GM19023 (cell line): Measurements from ENCODE around the gene CSTA.
A peak's percentile ranks its signal among the peaks of the same experiment; 100 is the strongest.

Experiments
- ATAC-seq: cut with Tn5 transposase; IDR thresholded peaks from one replicate; pipeline ENCODE4 v1.9.1; 2021; ENCODE audit warnings: mild to moderate bottlenecking, moderate library complexity; ENCODE audit not compliant: unreplicated experiment

The CSTA gene

DNA sequence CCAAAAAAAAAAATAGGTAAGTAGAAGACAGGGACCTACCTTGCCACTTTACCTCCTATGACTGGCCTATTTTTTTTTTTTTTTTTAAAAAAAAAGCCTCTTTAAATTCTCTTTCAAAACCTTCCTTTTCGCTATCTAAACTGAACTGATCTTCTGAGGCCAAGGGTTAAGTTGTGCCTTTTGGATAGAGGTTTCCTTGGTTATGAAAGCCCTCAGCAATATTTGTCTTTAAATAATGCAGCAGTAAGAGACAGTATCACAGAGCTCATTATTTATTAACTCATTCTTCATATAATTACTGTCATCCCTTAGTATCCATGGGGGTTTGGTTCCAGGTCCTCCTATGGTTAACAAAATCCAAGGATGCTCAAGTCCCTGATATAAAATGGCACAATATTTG lies 49.0 kb downstream of the CSTA start:
- no peak for ATAC-seq

DNA sequence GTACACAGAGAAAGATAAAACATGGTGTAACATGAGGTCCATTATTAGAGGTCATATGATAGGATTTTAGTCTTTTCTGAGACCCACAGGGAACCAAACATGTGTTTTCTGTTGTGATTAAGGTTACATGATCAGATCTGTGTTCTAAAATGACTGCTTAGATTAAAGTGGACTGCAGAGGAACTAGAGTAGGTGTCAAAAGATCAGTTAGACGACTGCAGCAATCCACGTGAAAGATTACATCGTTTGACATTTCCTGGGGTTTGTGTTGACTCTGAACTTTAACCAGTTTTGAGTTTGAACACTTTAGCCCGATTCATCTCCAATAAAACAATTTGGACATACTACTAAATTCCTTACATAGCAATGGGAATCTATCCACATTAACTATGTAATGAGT lies 52.9 kb downstream of the CSTA start:
- no peak for ATAC-seq

DNA sequence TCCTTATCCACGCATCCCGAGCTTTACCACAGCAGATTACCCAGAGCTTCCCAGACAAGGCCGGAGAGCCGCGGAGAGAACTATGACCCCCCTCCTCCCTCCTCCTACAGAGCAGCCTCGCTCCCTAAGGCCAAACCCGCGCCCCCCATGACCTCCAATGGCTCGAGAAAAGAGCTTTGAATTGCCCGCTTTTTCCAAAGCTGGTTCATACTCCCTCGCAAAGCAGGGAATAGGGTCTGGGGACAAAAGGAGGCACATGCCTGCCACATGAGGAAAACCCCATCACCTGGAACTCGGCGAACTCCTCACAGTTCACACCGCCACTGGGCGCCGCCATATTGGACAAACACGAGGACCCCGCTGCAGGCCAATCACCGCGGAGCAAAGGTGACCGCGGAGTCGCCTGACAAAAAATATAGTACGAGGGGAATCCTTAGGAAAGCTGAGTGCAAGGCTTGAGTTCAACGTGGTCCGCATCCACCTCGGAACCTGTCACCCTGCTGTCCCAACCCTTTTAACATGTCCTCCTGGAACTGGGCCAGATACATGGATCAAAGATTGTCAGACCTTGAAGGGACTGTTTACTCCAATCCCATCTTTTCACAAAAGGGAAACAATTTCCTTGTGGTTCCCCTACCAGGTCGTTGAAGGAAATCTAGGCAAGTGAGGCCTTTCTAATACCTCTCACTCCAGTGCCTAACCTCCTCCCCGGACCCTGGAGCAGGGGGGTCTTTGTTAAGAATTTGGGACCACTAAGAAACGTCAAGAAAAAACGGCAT lies 58.0 kb downstream of the CSTA start, which contains the start of gene MIX23:
Gene MIX23, minus strand, starts transcription at position 344 of the 779 bp plus-strand sequence. Its CDS starts 7 bp downstream, at position 337.
- ATAC-seq = peak; percentile 38

DNA sequence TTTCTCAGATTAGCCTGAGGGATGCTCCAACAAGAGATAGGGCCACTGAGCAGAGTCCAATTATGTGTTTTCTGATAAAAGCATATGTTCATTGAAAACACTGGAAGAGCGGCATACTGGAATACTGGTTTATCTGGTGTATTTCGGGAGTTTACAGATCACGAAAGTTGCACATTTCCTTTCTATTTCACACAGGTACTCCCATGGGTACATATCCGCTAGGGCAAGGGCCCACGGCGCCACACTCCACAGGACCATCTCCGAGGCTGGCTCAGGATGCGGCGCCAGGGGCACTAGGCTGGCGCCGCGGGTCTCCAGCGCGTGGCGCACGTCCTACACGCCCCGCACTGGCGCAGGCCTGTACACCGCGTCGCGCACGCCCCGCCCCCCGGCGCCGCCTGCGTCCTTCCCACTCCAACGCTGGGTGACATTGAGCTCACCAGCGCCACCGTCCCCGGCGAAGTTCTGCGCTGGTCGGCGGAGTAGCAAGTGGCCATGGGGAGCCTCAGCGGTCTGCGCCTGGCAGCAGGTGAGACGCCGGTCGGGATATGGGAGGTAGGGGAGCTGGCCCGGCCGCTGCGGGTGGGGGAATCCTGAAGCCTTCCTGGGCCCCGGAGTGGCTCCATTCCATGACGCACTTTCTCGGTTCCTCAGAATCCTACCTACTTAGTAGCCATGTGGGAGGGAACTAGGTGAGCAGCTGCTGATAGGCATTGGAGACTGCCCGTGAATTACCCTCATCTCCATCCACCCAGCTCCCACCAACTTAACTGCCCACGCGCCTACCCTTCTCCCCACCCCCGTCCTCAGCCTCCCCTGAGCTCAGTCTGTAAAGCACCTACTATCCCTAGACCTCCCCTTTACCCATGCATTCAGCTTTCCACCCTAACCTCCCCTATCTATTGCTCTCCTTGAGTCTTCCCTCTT lies 59.0 kb downstream of the CSTA start, which contains the start of gene FAM162A:
Gene FAM162A, plus strand, starts transcription at position 412 of the 927 bp plus-strand sequence. Its CDS starts 84 bp downstream, at position 496.
- peak; percentile 94 for ATAC-seq

DNA sequence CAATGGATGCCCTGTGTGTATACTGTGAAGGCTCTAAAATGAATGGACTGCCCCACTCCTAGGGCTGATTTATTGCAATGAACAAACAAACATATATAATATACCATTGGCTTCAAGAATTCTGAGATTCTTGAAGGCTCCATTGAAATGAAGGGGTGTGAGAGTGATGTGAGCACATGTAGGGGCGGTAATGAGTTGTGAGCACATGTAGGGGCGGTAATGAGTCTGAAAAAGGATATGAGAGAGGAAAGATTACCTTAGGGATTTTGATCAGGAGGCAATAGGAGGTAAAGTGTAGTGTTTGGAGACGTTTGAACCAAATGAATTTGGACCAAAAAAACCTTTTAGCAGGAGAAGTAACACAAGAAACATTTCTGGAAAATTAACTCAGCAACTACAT lies 62.7 kb downstream of the CSTA start:
- no peak for ATAC-seq

DNA sequence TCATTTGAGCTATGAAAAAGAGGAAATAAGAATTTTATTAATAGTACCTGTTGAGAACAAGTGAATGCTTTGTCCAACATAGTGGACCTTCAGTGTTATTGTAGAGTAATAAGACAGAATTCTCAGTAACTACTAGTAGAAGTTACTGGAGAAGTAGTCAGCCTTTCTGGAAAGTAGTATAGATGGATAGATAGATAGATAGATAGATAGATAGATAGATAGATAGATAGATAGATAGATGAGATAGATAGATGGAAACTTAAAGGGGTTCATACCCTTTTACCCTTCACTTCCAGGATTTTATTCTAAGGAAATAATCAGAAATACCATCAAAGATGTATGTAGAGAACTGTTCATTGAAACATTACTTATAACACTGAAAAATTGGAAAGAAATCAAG lies 64.1 kb downstream of the CSTA start:
- ATAC-seq = no peak

DNA sequence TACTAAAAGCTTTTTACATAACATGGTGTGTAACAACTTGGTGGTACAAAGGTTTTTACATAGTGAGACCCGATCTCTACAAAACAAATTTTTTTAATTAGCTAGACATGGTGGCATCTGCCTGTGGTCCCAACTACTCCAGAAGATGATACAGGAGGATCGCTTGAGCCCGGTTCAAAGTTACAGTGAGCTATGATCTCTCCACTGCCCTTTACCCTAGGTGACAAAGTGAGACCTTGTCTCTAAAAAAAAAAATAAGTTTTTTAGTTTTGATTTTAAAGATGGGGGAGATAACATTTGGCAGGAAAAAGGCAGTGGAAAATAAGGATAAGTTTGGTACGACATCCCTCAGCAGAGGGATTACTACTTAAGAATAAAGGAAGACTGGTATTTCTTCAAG lies 64.8 kb downstream of the CSTA start:
- no peak for ATAC-seq

DNA sequence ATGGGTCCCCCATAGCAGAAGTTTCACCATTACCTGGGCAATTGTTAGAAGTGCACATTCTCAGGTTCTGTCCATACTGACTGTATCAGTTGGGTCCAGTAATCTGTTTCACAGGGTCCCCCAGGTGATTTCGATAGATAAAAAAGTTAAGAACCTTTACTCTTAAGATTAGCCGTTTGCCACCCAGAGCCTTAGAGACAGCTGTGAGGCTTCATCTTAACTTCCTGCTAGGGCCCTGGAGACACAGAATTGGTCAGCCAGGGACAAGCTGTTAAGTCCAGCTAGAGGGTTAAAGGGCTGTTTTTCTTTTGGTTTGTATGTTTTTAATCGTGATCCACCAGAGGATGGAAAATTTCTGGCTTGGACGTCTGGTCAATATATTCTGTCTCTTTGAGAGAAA lies 65.6 kb downstream of the CSTA start:
- ATAC-seq = no peak
